Esophagus (tissue), 2 donors: ENCODE data around the gene CATSPER3. TPM values are rescaled to one million over a fixed set of nuclear protein-coding genes. Genes with fewer than 3 reads are reported as not detected.

Experiments
- H3K27ac ChIP-seq, 2 donors: one replicate each; pipeline ENCODE4 v1.5.1; 2013; ENCODE audit warnings: low read depth in 2 of 2, mild to moderate bottlenecking in 2 of 2, inconsistent platforms in 1 of 2, low read length in 1 of 2, moderate library complexity in 1 of 2
- H3K27me3 ChIP-seq, 2 donors: one replicate each; pipeline ENCODE4 v1.6.1; 2013; ENCODE audit warnings: low read length in 2 of 2, control low read depth in 1 of 2, mild to moderate bottlenecking in 1 of 2; ENCODE audit not compliant: insufficient read depth in 2 of 2, control insufficient read depth in 1 of 2
- H3K36me3 ChIP-seq, 2 donors: one replicate each; pipeline ENCODE4 v1.6.1; 2013; ENCODE audit warnings: low read length in 1 of 2; ENCODE audit not compliant: control insufficient read depth in 2 of 2, insufficient read depth in 2 of 2
- H3K4me1 ChIP-seq, 2 donors: one replicate each; pipeline ENCODE4 v1.6.1; 2013; ENCODE audit warnings: low read length in 1 of 2; ENCODE audit not compliant: control insufficient read depth in 2 of 2, insufficient read depth in 2 of 2
- H3K4me3 ChIP-seq, 2 donors: one replicate each; pipeline ENCODE4 v1.5.1; 2013; ENCODE audit warnings: low read length in 2 of 2, mild to moderate bottlenecking in 2 of 2, low read depth in 1 of 2, moderate library complexity in 1 of 2
- H3K9me3 ChIP-seq, 2 donors: one replicate each; pipeline ENCODE4 v1.6.1; 2013; ENCODE audit warnings: mild to moderate bottlenecking in 2 of 2, low read depth in 1 of 2, low read length in 1 of 2, moderate library complexity in 1 of 2; ENCODE audit not compliant: control insufficient read depth in 2 of 2, insufficient read depth in 1 of 2
- WGBS, 2 donors: extraction: QIAGEN DNeasy Blood & Tissue Kit; methylation state at CpG; one replicate each; pipeline ENCODE4 v1.1.7; 2013; 5-methylcytosine and 5-hydroxymethylcytosine counted together
- polyA plus RNA-seq, 2 donors: library from polyadenylated mRNA; stranded (reverse); fragments of 200-250 nt; gene quantifications; one replicate each; pipeline ENCODE4 v1.2.3, GENCODE V29; 2013
- donor health status: healthy with polysubstance abuse.
- donor health status: Bipolar disorder and iron deficiency.

The CATSPER3 gene
- polyA plus RNA-seq, 2 donors, result 0.34 to 0.55 TPM

DNA sequence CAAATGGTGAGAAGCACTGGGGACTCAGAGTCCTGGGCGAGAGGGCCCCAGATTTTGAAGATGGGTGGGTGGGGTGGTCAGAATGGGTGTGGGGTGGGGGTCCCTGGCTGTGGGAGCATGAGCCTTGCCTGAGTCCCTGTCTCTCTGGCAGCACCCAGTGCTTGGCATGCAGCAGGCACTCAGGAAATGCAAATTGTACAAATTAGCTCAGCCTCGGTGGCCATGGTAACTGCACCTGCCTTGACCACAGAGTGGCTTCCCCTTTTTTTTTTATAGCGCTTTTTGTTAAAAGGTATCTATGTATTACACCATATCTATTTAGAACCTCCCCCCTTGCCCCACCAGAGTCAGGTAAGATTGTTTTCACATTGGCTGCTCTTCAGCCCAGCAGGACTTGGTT is 85.6 kb downstream of the CATSPER3 start:
- H3K4me3 ChIP-seq, result no peak overlapping the region
- H3K4me1 ChIP-seq, result peaks cover 0 to 2% of the 10 kb centered on the region in 2 donors
- no peaks in the 10 kb centered on the region for H3K27me3 ChIP-seq
- H3K9me3 ChIP-seq, result no peaks in the 10 kb centered on the region
- 70 to 77% methylated on average over 3 of the region's 3 CpGs for WGBS, 2 donors
- no peaks in the 10 kb centered on the region for H3K36me3 ChIP-seq
- no peak overlapping the region for H3K27ac ChIP-seq

DNA sequence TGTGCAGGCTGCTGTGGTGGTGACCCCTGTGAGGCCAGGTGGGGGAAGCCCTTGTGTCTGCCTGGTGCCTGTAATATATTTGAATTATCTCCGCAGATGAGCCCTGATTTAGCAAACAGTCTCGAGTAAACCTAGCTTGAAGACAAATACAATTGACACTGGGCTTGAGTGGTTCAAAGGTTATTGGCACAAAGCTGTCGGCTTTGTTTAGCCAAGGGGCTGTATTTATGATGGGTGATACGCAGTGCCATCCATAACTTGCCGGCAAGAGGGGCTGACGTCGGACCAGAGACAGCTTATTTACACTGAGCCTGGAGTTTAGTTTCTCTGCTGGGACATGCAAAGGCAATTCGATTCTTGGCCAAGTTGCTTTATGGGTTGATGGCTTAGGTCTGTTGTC is 86.3 kb downstream of the CATSPER3 start:
- Histone ChIP-seq H3K4me1 (peaks cover 0 to 2% of the 10 kb centered on the region in 2 donors), H3K9me3 (no peaks in the 10 kb centered on the region), H3K27me3 (no peaks in the 10 kb centered on the region), H3K27ac (no peak overlapping the region), H3K4me3 (no peak overlapping the region), H3K36me3 (no peaks in the 10 kb centered on the region)
- 50 to 71% methylated on average over 8 of the region's 8 CpGs for WGBS, 2 donors

DNA sequence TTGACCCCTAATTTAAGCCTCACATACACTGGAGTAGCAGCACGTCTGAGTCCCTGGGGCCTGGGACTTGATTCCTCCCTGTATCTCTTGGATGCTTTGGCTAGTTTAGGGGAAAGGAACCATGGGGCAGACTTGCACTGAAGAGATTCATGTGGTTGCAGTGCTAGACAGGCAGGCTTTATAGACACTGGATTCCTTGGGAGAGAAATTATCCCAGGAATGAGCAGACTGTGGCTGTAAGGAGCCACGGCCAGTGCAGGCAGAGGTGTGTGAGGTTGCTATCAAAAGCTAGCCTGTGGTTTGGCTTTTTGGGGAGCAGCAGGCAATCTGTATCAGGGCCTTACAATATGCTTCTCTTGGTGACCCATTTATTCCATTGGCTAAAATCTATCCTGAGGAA is 86.8 kb downstream of the CATSPER3 start:
- Histone ChIP-seq H3K4me3 (no peak overlapping the region), H3K27me3 (no peaks in the 10 kb centered on the region), H3K27ac (no peak overlapping the region), H3K4me1 (peaks cover 0 to 2% of the 10 kb centered on the region in 2 donors), H3K36me3 (no peaks in the 10 kb centered on the region), H3K9me3 (no peaks in the 10 kb centered on the region)
- WGBS, 2 donors, result 71 to 79% methylated on average over 2 of the region's 2 CpGs

DNA sequence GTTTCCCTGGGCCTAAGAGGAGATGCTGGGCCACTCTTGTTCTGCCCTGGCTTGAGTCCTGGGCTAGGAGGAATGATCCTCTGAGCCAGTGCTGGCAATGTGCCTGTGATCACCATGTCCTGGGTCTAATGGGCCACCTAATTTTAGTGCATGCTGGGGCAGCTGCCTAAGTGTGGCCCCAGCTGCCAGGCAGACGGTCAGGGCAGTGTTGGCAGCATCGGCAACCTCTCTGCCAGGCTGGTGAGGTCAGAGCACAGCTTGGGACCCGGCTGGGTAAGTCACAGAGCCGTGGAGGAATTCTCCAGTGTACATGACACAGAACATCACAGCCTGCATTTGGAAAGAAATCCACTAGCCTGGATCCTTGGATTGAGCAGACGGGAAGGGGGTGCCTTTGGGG is 87.7 kb downstream of the CATSPER3 start:
- Histone ChIP-seq H3K36me3 (no peaks in the 10 kb centered on the region), H3K4me3 (no peak overlapping the region), H3K27me3 (no peaks in the 10 kb centered on the region), H3K27ac (no peak overlapping the region), H3K4me1 (peaks cover 0 to 2% of the 10 kb centered on the region in 2 donors), H3K9me3 (no peaks in the 10 kb centered on the region)
- 69 to 77% methylated on average over 5 of the region's 5 CpGs for WGBS, 2 donors

DNA sequence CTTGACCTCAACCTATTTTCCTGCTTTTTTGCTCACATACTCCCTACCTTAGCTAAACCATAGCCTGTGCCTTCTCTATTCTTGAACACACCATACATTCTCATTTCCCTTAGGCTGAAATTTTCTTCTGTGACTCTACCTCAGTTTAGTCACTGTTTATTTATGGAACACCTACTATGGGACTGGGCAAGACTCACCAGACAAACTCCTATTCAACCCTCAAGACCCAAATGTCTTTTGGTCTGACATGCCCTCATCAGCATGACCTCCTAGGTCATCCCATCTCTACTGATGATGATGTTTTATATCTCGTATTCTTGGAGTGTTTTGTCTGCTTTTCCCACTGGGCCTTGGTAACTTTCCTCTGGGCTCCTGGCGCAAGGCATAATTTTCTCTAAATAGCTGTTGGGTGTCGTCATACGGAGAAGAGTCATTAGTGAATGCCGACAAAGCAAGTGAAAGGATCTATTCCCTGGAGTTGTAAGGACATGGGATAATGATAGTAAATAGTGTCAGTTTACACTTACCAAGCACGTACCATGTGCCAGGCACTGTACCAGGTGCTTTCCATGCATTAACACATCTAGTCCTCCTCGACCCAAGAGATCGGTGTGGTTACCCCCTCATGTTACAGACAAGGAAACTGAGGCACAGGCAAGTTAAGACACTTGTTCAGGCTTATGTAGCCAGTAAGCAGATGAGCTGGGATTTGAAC is 88.8 kb downstream of the CATSPER3 start:
- no peaks in the 10 kb centered on the region for H3K9me3 ChIP-seq
- no peaks in the 10 kb centered on the region for H3K36me3 ChIP-seq
- peaks cover 0 to 2% of the 10 kb centered on the region in 2 donors for H3K4me1 ChIP-seq
- H3K27ac ChIP-seq, result no peak overlapping the region
- H3K4me3 ChIP-seq, result no peak overlapping the region
- H3K27me3 ChIP-seq, result no peaks in the 10 kb centered on the region
- WGBS, 2 donors, result 79 to 87% methylated on average over 8 of the region's 8 CpGs

DNA sequence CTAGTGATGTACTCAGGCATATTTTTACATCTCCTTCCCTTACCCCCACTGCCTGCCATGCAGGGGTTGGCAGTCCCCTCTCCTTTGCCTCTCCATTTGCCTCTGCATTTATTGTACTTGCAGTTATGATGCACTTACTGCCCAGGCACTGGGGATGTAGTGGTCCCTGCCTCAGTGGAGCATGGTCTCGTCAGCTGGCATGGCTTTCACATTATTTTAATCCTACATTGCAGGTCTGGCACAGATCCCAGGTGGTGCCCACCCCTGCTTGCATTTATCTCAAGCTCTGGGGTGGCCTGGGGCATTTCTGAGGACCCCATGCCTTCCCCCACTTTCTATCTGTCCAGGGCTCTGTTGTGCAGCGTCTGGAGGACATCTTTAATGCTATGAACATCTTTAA is 89.5 kb downstream of the CATSPER3 start:
- 78 to 82% methylated on average over 2 of the region's 2 CpGs for WGBS, 2 donors
- Histone ChIP-seq H3K4me3 (no peak overlapping the region), H3K36me3 (no peaks in the 10 kb centered on the region), H3K27me3 (no peaks in the 10 kb centered on the region), H3K9me3 (no peaks in the 10 kb centered on the region), H3K4me1 (peaks cover 0 to 2% of the 10 kb centered on the region in 2 donors), H3K27ac (no peak overlapping the region)

DNA sequence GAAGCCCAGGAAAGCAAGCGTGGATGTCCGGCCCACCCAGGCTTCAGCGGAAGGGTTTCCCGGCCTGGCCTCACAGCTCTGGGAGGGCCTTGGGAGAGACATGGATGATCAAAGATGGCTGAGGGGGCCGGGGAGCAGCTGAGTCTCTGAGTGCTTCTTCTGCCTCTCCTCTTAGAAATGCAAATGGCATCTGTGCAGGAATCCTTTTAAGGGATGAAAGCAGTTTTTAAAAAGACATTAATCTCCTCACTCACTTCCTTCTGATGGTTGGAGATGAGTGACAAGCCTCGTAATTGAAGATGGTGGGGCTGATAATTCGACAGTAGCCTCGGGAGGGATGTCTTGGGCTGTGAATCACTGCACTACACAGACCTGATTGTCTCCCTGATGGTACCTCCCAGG is 90.6 kb downstream of the CATSPER3 start:
- Histone ChIP-seq H3K27me3 (no peaks in the 10 kb centered on the region), H3K4me3 (no peak overlapping the region), H3K9me3 (no peaks in the 10 kb centered on the region), H3K4me1 (peaks cover 0 to 2% of the 10 kb centered on the region in 2 donors), H3K27ac (no peak overlapping the region), H3K36me3 (no peaks in the 10 kb centered on the region)
- 74 to 80% methylated on average over 8 of the region's 8 CpGs for WGBS, 2 donors

DNA sequence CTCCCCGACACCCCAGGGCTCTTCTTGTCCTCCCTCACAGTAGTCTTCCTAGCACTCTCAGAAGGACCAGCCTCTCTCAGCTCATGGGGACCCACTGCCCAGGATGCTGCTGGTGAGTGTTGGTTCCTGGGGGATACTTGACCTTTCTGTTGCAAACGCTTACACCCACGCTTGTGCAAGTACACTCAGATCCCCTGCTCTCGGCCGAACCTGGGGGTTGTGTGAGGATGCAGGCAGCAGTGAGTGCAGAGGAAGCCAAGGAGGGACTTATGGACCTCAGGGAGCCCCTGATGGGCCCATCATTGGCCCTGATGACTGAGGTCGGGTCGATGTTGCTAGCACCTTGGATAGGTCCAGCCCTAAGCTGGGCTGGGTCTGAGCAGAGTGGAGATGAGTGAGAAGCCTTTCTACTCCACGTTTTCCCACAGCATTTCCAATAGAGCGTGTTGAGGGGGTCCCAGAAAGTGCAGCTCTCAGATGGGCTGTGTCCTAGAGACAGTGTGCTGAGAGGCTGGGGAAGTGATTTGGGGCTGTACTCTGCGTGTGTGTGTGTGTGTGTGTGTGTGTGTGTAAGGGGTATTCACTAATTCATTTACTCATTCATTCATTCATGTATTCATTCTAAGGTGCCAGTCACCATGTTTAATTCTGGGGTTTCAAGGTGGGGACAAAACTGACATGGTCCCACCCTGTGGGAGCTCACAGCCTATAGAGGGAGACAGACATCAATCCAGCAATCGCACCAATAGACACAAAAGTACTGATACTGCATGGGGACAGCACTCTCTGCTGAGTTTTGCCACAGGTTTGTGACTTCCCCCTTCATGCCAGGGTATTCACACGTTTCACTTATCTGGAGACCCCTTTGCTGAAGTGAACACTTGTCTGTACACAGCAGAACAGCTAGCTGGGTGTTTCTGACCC is 91.6 kb downstream of the CATSPER3 start:
- no peak overlapping the region for H3K4me3 ChIP-seq
- no peaks in the 10 kb centered on the region for H3K9me3 ChIP-seq
- H3K36me3 ChIP-seq, result no peaks in the 10 kb centered on the region
- WGBS, 2 donors, result 79 to 81% methylated on average over 12 of the region's 12 CpGs
- H3K4me1 ChIP-seq, result peaks cover 0 to 2% of the 10 kb centered on the region in 2 donors
- H3K27ac ChIP-seq, result no peak overlapping the region
- no peaks in the 10 kb centered on the region for H3K27me3 ChIP-seq

DNA sequence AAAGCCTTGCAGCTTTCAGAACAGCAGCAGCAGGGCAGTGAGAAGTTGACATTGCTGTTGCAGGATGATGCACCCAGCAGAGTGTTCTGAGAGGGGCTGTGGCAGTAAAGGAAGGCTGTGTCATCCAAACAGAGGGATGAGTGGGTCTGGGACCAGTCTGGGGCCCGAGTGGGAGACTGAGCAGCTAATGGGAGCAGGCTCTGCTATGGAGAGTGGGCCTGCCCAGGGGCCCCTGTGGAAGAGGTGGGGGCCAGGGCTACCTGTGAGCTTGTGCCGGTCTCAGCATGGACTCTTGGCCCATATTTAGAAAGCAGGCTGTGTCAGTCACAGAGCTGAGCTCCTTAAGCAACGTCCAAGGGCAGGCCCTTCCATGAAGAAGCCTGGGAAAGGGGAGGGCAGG is 92.3 kb downstream of the CATSPER3 start:
- peaks cover 0 to 2% of the 10 kb centered on the region in 2 donors for H3K4me1 ChIP-seq
- H3K36me3 ChIP-seq, result no peaks in the 10 kb centered on the region
- H3K27me3 ChIP-seq, result no peaks in the 10 kb centered on the region
- H3K27ac ChIP-seq, result no peak overlapping the region
- 72 to 78% methylated on average over 3 of the region's 3 CpGs for WGBS, 2 donors
- H3K4me3 ChIP-seq, result no peak overlapping the region
- H3K9me3 ChIP-seq, result no peaks in the 10 kb centered on the region
